ENCODE data around the gene EMP2.

Gene EMP2

GRCh38 chr16:10609402-10609774, 29.0 kb upstream of the EMP2 start:
- DNase-seq, result no peak

GRCh38 chr16:10608687-10609401, 28.4 kb upstream of the EMP2 start:
- no peak for DNase-seq

GRCh38 chr16:10607157-10607556, 26.8 kb upstream of the EMP2 start:
- no peak for DNase-seq

GRCh38 chr16:10606607-10607006, 26.2 kb upstream of the EMP2 start:
- DNase-seq, result no peak

- no peak for DNase-seq
These were observed 25.2 kb upstream of the EMP2 start for GRCh38 chr16:10605636-10606035.

GRCh38 chr16:10601444-10602408, 21.3 kb upstream of the EMP2 start:
- no peak for DNase-seq

- no peak for DNase-seq
These were observed 20.5 kb upstream of the EMP2 start for GRCh38 chr16:10600782-10601443.

GRCh38 chr16:10599626-10600025, 19.2 kb upstream of the EMP2 start:
- DNase-seq, result no peak

GRCh38 chr16:10598157-10598556, 17.8 kb upstream of the EMP2 start:
- no peak for DNase-seq

GRCh38 chr16:10597187-10597601, 16.8 kb upstream of the EMP2 start:
- no peak for DNase-seq

GRCh38 chr16:10594312-10594950, 14.0 kb upstream of the EMP2 start:
- no peak for DNase-seq

- no peak for DNase-seq
These were observed 12.2 kb upstream of the EMP2 start for GRCh38 chr16:10592611-10593010.

- DNase-seq, result no peak
These were observed 9.9 kb upstream of the EMP2 start for GRCh38 chr16:10590342-10590741.

- DNase-seq, result no peak
These were observed 8.7 kb upstream of the EMP2 start for GRCh38 chr16:10589109-10589508.

- no peak for DNase-seq
These were observed 7.2 kb upstream of the EMP2 start for GRCh38 chr16:10587622-10588021.

- DNase-seq, result no peak
These were observed 4.6 kb upstream of the EMP2 start for GRCh38 chr16:10584981-10585438.

GRCh38 chr16:10583269-10583668, 2.9 kb upstream of the EMP2 start:
- DNase-seq, result no peak

- no peak for DNase-seq
These were observed 1.1 kb upstream of the EMP2 start for GRCh38 chr16:10581507-10581906.

GRCh38 chr16:10580883-10581247, 467 bp upstream of the EMP2 start:
- DNase-seq, result no peak

GRCh38 chr16:10579575-10579964, 828 bp downstream of the EMP2 start:
- no peak for DNase-seq

- DNase-seq, result no peak
These were observed 1.7 kb downstream of the EMP2 start for GRCh38 chr16:10578474-10579316.
